HepG2 (cell line): ENCODE data around the gene TEAD3. TPM values are rescaled to one million over a fixed set of nuclear protein-coding genes. Genes with fewer than 3 reads are reported as not detected.
A peak's percentile ranks its signal among the peaks of the same experiment; 100 is the strongest.

Source experiments
- AHDC1 ChIP-seq: sonication (generic); formaldehyde crosslinking; IDR thresholded peaks from 2 replicates; pipeline ENCODE4 v1.5.1; 2020; ENCODE audit warnings: mild to moderate bottlenecking, missing genetic modification reagents, borderline replicate concordance
- ARID5B ChIP-seq: IDR thresholded peaks from 2 replicates; pipeline ENCODE4 v1.4.0; 2020; ENCODE audit warnings: mild to moderate bottlenecking, missing genetic modification reagents
- HNF4G ChIP-seq, 2 experiments: sonication (generic) in 1 of 2; formaldehyde crosslinking in 1 of 2; IDR thresholded peaks; 2 replicates each; pipeline versions ENCODE4 v1.4.0 to v1.6.1; 2011 to 2020; ENCODE audit warnings: borderline replicate concordance in 2 of 2, low read depth in 2 of 2, mild to moderate bottlenecking in 2 of 2, low read length in 1 of 2, missing genetic modification reagents in 1 of 2, moderate library complexity in 1 of 2
- JUND ChIP-seq: sonication (generic); formaldehyde crosslinking; IDR thresholded peaks from 2 replicates; pipeline ENCODE4 v1.8.0; 2022; ENCODE audit warnings: mild to moderate bottlenecking, missing genetic modification reagents
- MTF1 ChIP-seq: sonication (generic); formaldehyde crosslinking; IDR thresholded peaks from 2 replicates; pipeline ENCODE4 v1.5.0; 2020; ENCODE audit warnings: missing genetic modification reagents
- NFKB2 ChIP-seq: sonication (generic); formaldehyde crosslinking; IDR thresholded peaks from 2 replicates; pipeline ENCODE4 v1.4.0; 2020; ENCODE audit warnings: missing genetic modification reagents, borderline replicate concordance
- SRSF9 ChIP-seq: fragments of 200-400 bp; formaldehyde crosslinking; IDR thresholded peaks from 2 replicates; pipeline ENCODE4 v1.6.1; 2018; ENCODE audit warnings: borderline replicate concordance, mild to moderate bottlenecking, low read depth, low read length; ENCODE audit not compliant: insufficient read depth, poor library complexity, severe bottlenecking
- THAP7 ChIP-seq: sonication (generic); formaldehyde crosslinking; IDR thresholded peaks from 2 replicates; pipeline ENCODE4 v1.8.1; 2023; ENCODE audit warnings: mild to moderate bottlenecking, missing genetic modification reagents
- ZKSCAN1 ChIP-seq: fragments of 150-350 bp; IDR thresholded peaks from 2 replicates; pipeline ENCODE4 v1.6.1; 2014; ENCODE audit warnings: low read length
- ZNF350 ChIP-seq: sonication (generic); formaldehyde crosslinking; IDR thresholded peaks from 2 replicates; pipeline ENCODE4 v1.4.0; 2020; ENCODE audit warnings: mild to moderate bottlenecking, low read depth, missing genetic modification reagents, borderline replicate concordance
- ZNF552 ChIP-seq: sonication (generic); formaldehyde crosslinking; IDR thresholded peaks from 2 replicates; pipeline ENCODE4 v1.9.0; 2022; ENCODE audit warnings: missing genetic modification reagents, mild to moderate bottlenecking, borderline replicate concordance
- ZNF577 ChIP-seq: sonication (generic); formaldehyde crosslinking; IDR thresholded peaks from 2 replicates; pipeline ENCODE4 v1.4.0; 2020; ENCODE audit warnings: mild to moderate bottlenecking, low read depth, missing genetic modification reagents, borderline replicate concordance
- ZNF775 ChIP-seq: sonication (generic); formaldehyde crosslinking; IDR thresholded peaks from 2 replicates; pipeline ENCODE4 v1.4.0; 2020; ENCODE audit warnings: missing genetic modification reagents, mild to moderate bottlenecking, moderate library complexity, borderline replicate concordance
- polyA plus RNA-seq, 8 experiments: library from polyadenylated mRNA; depleted of rRNA in 3 of 8; stranded (reverse) in 7 of 8; unstranded in 1 of 8; fragments of >200 nt; fragmentation: Illumina TruSeq in 4 of 8; extraction: Trizol in 4 of 8; gene quantifications; 2 replicates each; pipeline versions ENCODE4 v1.2.1 to v1.2.3, GENCODE V29; 2011 to 2016; ENCODE audit warnings: low read depth in 4 of 8, missing spikeins in 1 of 8, mixed read lengths in 1 of 8; ENCODE audit not compliant: insufficient read depth in 1 of 8
- total RNA-seq, 5 experiments: library from RNA; depleted of rRNA; stranded (reverse); fragments of >200 nt; fragmentation: Illumina TruSeq; extraction: Trizol; gene quantifications; 2 replicates each; pipeline ENCODE4 v1.2.3, GENCODE V29; 2016; ENCODE audit warnings: low read depth in 1 of 5

Gene TEAD3
- total and polyA plus RNA-seq, 2 of the 13 experiments (the other 11 are each of a cell fraction or from before 2014, with no cell fraction given), result 15.1 to 16.5 TPM

- TF ChIP-seq AHDC1, result peak; percentile 9; the same call in 1 of the 2 replicates
- TF ChIP-seq MTF1, result peak; percentile 74; the same call in 1 of the 2 replicates
- peak; percentile 81 for TF ChIP-seq JUND (CRISPR knock-in tag)
- TF ChIP-seq ZKSCAN1, result 0 out of 2 replicates have a peak, but pooled peaks have one; percentile 15
- peak; percentile 79 for TF ChIP-seq ARID5B (CRISPR knock-in tag)
- peak; percentile 74; the same call in 1 of the 2 replicates for TF ChIP-seq ZNF577 (CRISPR knock-in tag)
- TF ChIP-seq NFKB2 (CRISPR knock-in tag), result peak; percentile 97
- peak; percentile 97 for TF ChIP-seq THAP7 (CRISPR knock-in tag)
- TF ChIP-seq ZNF552 (CRISPR knock-in tag), result peak; percentile 91; the same call in 1 of the 2 replicates
- peak; percentile 89; the same call in 1 of the 2 replicates for TF ChIP-seq ZNF775 (CRISPR knock-in tag)
- no peak for TF ChIP-seq SRSF9
- TF ChIP-seq ZNF350, result peak; percentile 98; the same call in 1 of the 2 replicates
- TF ChIP-seq HNF4G (IDR thresholded peaks at IDR 0.05; ENCODE audit: borderline replicate concordance, low read depth, low read length), result peak; percentile 26; the same call in 1 of the 2 replicates
- peak; percentile 46; the same call in 1 of the 2 replicates for TF ChIP-seq HNF4G (CRISPR knock-in tag; IDR thresholded peaks at IDR 0.05; ENCODE audit: borderline replicate concordance, low read depth)
Measured at GRCh38 chr6:35468181-35468979, 28.5 kb downstream of the TEAD3 start, which contains the start of gene RPL10A (continued).
